ENCODE data around the gene FA2H.
"Not testable (repeated sequence)": the region's sequence is repeated elsewhere in the genome, so short reads cannot be mapped to it uniquely, and the experiment has no call there.

FA2H gene

DNA sequence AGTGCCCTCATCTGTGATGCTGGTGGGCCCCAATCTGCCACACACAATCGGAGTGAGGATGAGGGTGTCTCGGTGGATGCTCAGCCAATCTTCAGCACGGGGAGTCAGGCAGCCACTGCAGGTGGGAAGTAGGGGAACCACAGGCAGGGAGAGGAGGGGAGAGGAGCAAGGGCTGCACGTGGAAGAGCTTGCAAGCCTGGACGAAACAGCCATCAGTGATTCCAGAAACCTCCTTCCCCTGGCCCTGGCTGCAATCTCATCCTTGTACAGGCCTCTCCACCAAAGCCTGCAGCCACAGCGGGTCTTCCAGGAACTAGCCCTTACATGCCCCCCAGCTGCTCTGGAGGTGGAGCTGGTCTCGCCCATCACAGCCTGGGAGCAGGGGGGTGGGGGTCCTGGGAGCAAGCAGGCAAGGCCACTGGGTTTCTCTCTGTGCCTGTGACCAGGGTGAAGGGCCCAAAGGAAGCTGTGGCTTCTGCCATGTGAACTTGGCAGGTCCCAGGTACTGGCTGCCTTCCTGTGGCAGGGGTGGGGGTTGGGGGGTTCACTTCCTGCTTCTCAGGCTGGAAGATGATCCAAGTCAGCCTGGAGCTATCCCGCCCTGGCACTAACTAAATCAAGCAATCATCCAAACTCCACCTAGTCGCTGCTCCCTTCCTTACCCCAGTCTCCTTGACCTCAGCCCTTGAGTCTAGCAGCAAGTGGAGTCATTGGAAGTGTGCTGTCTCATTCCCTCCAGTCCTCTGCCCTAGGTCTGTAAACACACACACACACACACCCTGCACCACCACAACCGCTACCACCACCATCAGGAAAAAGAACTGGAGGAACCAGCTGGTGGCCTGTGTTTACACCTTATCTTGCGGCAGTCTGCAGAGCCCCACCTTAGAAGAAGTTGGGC lies 44.6 kb downstream of the FA2H start:
- in situ Hi-C loops (cut with HindIII; ENCODE audit: low sequenced_read_pairs), result no loop called here
- TF ChIP-seq, protein P1, sequence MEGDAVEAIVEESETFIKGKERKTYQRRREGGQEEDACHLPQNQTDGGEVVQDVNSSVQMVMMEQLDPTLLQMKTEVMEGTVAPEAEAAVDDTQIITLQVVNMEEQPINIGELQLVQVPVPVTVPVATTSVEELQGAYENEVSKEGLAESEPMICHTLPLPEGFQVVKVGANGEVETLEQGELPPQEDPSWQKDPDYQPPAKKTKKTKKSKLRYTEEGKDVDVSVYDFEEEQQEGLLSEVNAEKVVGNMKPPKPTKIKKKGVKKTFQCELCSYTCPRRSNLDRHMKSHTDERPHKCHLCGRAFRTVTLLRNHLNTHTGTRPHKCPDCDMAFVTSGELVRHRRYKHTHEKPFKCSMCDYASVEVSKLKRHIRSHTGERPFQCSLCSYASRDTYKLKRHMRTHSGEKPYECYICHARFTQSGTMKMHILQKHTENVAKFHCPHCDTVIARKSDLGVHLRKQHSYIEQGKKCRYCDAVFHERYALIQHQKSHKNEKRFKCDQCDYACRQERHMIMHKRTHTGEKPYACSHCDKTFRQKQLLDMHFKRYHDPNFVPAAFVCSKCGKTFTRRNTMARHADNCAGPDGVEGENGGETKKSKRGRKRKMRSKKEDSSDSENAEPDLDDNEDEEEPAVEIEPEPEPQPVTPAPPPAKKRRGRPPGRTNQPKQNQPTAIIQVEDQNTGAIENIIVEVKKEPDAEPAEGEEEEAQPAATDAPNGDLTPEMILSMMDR (IDR thresholded peaks at IDR 0.05; ENCODE audit: low read depth, low read length), result no peak
- no peak for DNase-seq (ENCODE audit: low read depth, low spot score)
- no peak overlapping the region for H3K4me3 ChIP-seq (ENCODE audit: low read depth, low read length)

DNA sequence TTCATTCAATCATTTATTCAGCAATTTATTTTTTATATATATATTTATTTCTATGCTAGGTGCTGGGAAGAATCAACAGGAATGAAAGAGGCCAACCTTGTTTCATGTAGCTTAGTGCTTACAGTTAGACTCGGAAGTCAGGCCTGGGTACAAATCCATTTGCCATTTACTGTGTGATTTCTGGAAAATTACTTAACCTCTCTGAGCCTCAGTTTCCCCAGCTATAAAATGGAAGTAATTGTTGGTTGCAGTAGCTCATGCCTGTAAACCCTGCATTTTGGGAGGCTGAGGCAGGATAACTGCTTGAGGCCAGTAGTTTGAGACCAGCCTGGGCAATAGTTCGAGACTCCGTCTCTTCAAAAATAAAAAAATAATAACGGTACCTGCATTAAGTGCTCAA lies 46.7 kb downstream of the FA2H start:
- H3K4me3 ChIP-seq (ENCODE audit: low read depth, low read length), result no peak overlapping the region
- in situ Hi-C loops (cut with HindIII; ENCODE audit: low sequenced_read_pairs), result no loop called here
- TF ChIP-seq, protein P1 (IDR thresholded peaks at IDR 0.05; ENCODE audit: low read depth, low read length), result no peak
- no peak for DNase-seq (ENCODE audit: low read depth, low spot score)

DNA sequence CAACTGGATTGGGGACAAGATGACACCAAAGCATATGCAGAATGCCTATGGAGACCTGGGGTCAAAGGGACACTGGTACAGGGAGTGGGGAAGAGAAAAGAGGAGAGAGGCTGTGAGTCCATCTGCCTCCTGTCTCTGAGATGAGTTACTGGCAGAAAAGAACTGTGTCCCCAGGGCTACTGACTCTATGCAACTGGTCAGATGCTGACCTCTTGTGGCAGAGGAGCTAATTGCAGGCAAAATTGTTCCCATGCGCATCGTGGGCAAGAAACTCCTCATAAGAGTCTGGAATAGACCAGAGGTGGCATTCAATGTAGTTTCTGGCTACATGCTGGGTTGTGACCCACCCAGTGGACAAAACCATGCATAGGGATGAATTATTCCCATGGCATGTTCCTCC lies 47.9 kb downstream of the FA2H start:
- TF ChIP-seq, protein P1 (IDR thresholded peaks at IDR 0.05; ENCODE audit: low read depth, low read length), result peak; percentile 44
- no peak for DNase-seq (ENCODE audit: low read depth, low spot score)
- in situ Hi-C loops (cut with HindIII; ENCODE audit: low sequenced_read_pairs), result no loop called here
- H3K4me3 ChIP-seq (ENCODE audit: low read depth, low read length), result no peak overlapping the region

DNA sequence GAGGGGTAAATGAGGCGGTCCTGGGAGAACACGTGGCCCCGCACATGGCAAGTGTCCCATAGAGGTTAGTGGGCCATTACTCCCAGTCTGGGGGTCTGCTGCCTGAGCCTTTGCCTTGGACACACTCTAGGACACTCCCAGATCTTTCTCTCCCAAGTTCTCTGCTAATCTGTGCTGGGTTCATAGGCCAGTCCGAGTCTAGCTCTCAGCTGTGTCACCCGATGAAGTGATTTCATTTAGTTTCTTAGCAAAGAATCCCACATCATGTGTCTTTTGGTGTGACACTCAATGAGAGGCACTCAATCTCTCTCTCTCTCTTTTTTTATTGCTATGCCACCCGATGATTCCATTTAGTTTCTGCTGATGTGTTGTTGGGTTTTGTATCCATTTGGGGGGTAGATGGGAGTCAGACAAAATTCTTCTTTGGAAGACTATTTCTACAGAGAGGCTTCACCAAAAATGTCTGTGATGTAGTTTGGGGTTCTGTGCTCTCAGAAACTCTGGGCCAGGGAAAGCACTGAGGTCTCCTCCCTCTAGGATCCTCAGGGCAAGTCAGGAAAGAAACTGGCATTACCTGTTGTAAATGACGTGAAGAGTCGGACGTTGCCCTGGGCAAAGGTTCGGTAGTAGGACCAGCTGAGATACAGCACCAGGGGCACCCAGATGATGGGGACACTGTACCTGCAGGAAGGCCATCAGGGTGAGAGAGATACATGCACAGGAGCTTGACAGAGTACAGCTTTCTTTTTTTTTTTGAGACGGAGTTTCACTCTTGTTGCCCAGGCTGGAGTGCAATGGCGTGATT lies 48.8 kb downstream of the FA2H start:
- TF ChIP-seq, protein P1 (IDR thresholded peaks at IDR 0.05; ENCODE audit: low read depth, low read length), result no peak
- no peak overlapping the region for H3K4me3 ChIP-seq (ENCODE audit: low read depth, low read length)
- in situ Hi-C loops (cut with HindIII; ENCODE audit: low sequenced_read_pairs), result no loop called here
- DNase-seq (ENCODE audit: low read depth, low spot score), result no peak

DNA sequence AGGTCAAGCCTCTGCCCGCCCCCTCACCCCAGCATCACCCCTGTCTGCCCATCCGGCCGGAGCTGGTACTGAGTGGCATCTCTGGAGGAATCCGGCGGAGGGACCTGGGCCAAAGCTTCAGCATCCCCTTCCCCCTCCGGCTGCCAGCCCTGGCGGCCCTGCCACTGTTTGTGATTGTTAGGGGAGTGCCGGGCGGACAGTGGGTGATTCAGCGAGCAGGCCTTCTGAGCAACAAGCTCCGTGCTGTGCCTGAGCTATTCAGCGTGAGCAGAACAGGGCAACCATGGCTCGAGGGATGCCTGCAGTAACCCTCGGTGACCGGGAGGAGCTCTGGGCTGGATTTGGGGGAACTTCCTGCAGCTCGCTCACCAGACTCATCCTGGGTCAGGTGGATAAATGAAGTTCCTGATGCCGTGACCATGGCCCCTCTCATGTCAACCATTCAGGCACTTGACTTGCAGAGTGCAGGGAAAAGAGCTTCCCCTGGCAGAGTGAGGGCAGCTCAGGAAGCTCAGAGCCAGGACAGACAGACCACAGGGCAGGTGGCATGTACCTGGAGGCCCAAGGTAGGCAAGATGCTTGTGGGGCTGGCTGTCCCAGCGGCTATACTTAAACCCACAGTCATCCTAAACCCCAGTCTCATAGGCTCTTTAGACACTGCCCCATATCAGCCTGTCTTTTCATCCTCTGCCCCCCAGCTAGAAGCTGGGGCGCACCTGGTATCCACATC lies 49.6 kb downstream of the FA2H start:
- TF ChIP-seq, protein P1 (IDR thresholded peaks at IDR 0.05; ENCODE audit: low read depth, low read length), result peak; percentile 52
- in situ Hi-C loops (cut with HindIII; ENCODE audit: low sequenced_read_pairs), result no loop called here
- H3K4me3 ChIP-seq (ENCODE audit: low read depth, low read length), result no peak overlapping the region
- peak; percentile 69 for DNase-seq (ENCODE audit: low read depth, low spot score)

DNA sequence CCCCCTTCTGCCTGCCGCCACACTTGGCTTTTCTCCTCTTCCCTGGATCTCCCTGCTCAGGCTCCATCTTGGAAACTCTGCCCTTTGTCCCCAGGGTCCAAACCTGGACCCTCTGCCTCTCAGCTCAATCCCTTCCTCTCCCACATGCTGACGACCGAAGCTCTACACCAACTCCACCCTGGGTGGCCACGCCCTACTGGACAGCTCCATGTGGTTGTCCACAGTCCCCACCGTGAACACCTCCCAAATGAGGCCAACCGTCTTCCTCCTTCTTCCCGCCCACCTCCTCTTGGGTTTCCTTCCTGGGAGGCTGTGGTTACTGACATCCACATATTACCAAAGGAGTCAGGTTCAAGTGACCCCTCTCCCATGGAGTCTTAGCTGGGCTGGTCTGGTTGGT lies 51.4 kb downstream of the FA2H start:
- in situ Hi-C loops (cut with HindIII; ENCODE audit: low sequenced_read_pairs), result no loop called here
- TF ChIP-seq, protein P1 (IDR thresholded peaks at IDR 0.05; ENCODE audit: low read depth, low read length), result no peak
- H3K4me3 ChIP-seq (ENCODE audit: low read depth, low read length), result no peak overlapping the region
- DNase-seq (ENCODE audit: low read depth, low spot score), result no peak

DNA sequence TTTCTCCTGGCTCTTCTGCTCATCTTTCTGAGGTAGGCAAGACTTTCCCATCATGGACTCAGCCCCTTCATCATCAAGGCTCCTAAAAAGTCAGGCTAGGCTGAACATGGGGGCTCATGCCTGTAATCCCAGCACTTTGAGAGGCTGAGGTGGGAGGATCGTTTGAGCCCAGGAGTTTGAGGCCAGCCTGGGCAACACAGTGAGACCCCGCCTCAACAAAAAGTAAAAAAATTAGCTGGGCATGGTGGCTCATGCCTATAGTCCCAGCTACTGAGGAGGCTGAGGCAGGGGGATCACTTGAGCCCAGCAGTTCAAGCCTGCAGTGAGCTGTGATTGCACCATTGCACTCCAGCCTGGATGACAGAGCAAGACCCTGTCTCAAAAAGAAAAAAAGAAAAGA lies 52.5 kb downstream of the FA2H start:
- in situ Hi-C loops (cut with HindIII; ENCODE audit: low sequenced_read_pairs); H3K4me3 ChIP-seq (ENCODE audit: low read depth, low read length): not testable (repeated sequence)

More for the DNA sequence above, 52.5 kb downstream of the FA2H start:
- DNase-seq (ENCODE audit: low read depth, low spot score), result not testable (repeated sequence)

All from astrocyte of the spinal cord (primary cell).